Activated CD4-positive, alpha-beta memory T cell treated with anti-CD3 and anti-CD28 coated beads for 36 hours (primary cell): ENCODE data around the gene TFPI. TPM values are rescaled to one million over a fixed set of nuclear protein-coding genes. Genes with fewer than 3 reads are reported as not detected.

Source experiments
- CTCF ChIA-PET: fragments of 350-600 bp; sonication (Branson Sonifier 250); formaldehyde crosslinking; loops from one replicate; lab custom pipeline; 2021; ENCODE audit warnings: antibody characterized with exemption, inconsistent platforms; lab: Charles Lee
- POLR2A ChIA-PET: fragments of 350-600 bp; sonication (Branson Sonifier 250); formaldehyde crosslinking; loops from one replicate; lab custom pipeline; 2021; ENCODE audit warnings: antibody characterized with exemption; lab: Charles Lee
- DNase-seq: peaks from one replicate; pipeline ENCODE4 v3.0.0-alpha.2; 2020
- H3K27ac Mint-ChIP-seq: one replicate; pipeline ENCODE4 v1.8.0; 2021; ENCODE audit warnings: mixed read lengths
- H3K27me3 Mint-ChIP-seq: one replicate; pipeline ENCODE4 v1.8.0; 2021; ENCODE audit warnings: mixed read lengths
- H3K36me3 Mint-ChIP-seq: one replicate; pipeline ENCODE4 v1.8.0; 2021; ENCODE audit warnings: mixed read lengths
- H3K4me1 Mint-ChIP-seq: one replicate; pipeline ENCODE4 v1.8.0; 2021; ENCODE audit warnings: low read depth, mixed read lengths
- H3K4me3 Mint-ChIP-seq: one replicate; pipeline ENCODE4 v1.8.0; 2021; ENCODE audit warnings: mild to moderate bottlenecking, mixed read lengths
- H3K9me3 Mint-ChIP-seq: one replicate; pipeline ENCODE4 v1.8.0; 2021; ENCODE audit warnings: mixed read lengths
- intact Hi-C: fragments of 100-400 bp; cut with micrococcal nuclease; formaldehyde crosslinking; loops from one replicate; pipeline ENCODE4 v1.15.1; 2023
- total RNA-seq, 2 experiments: library from RNA; stranded (reverse); gene quantifications; one replicate each; pipeline ENCODE4 v1.2.3, GENCODE V29; 2021

TFPI gene
- total RNA-seq, 2 experiments from 2014 or later: not detected

DNA sequence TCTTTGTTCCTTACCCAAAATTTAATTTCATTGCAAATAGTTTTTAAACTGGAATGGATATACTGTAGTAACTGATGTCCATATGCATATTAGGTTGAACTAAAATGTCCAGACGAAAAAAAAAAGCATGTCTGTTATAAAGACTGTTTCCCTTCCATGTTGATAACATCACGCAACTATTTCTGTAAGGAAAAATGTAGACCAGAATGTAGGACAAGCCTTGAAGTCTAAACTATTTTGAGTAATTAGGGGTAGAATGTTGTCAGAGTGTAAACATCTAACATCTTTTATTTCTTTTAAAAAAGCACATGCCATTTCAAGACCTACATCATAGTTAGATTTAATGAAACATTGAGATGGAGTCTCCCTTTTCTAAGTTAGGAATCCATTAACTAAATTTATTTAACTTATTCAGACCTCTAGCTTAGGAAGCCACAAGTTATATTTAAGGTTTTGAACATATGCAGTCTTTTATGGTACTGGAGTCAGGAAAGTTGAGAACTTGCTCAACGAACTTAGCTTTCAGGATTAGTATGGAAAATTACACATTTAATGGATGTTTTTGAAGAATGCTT, 114.0 kb downstream of the TFPI start:
- Mint-ChIP-seq H3K36me3 (no peaks in the 10 kb centered on the region), H3K9me3 (no peaks in the 10 kb centered on the region), H3K27ac (no peak overlapping the region), H3K4me3 (no peak overlapping the region), H3K4me1 (no peaks in the 10 kb centered on the region), H3K27me3 (no peaks in the 10 kb centered on the region)
- no peak for DNase-seq
- CTCF ChIA-PET: no interaction called here
- intact Hi-C loops: no loop called here
- POLR2A ChIA-PET: no interaction called here

DNA sequence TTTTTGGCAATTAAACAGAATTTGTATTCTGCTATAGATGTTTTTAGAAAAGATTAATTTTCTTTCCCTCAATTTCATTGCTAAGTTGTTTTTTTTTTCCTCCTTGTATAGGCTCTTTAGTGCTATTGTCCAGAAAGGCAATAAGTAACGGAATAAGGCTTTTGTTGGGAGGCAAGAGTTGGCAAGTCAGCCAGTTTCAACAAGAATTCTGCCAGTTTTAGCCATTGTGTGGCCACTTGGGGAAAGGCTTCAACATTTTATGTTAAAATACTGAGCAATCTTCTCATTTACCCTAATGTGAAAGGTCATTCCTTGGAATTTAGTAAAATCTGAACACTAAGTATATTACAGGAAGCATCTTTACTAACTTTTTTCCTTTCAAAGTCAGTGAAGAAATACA, 115.8 kb downstream of the TFPI start:
- intact Hi-C loops: no loop called here
- ChIA-PET CTCF (no interaction called here), POLR2A (no interaction called here)

DNA sequence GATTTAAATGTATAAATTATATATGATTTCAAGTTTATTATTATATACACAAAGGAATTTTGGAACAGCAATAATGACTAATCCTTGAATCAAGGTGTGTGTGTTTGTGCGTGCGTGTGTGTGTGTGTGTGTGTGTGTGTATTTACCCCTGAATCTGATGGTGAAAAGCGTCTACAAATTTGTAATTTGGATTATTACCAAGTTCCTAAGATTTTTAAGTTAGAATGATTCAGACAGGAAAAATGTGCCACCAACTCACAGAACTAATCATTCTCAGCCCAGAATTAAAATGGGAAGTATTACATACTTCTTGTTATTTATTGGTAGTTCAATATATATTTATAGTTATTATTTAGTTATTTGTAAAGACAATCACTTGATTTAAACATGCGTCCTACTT, 118.5 kb downstream of the TFPI start:
- no peaks in the 10 kb centered on the region for H3K9me3 Mint-ChIP-seq
- no peak overlapping the region for H3K4me3 Mint-ChIP-seq
- ChIA-PET CTCF (no interaction called here), POLR2A (no interaction called here)
- H3K4me1 Mint-ChIP-seq: no peaks in the 10 kb centered on the region
- H3K27me3 Mint-ChIP-seq: no peaks in the 10 kb centered on the region
- H3K27ac Mint-ChIP-seq: no peak overlapping the region
- H3K36me3 Mint-ChIP-seq: no peaks in the 10 kb centered on the region
- intact Hi-C loops: no loop called here
- DNase-seq: no peak

More for the DNA sequence above, 115.8 kb downstream of the TFPI start:
- no peak overlapping the region for H3K27ac Mint-ChIP-seq
- H3K27me3 Mint-ChIP-seq: no peaks in the 10 kb centered on the region
- no peaks in the 10 kb centered on the region for H3K4me1 Mint-ChIP-seq
- no peak overlapping the region for H3K4me3 Mint-ChIP-seq
- no peak for DNase-seq
- H3K9me3 Mint-ChIP-seq: no peaks in the 10 kb centered on the region
- H3K36me3 Mint-ChIP-seq: no peaks in the 10 kb centered on the region

DNA sequence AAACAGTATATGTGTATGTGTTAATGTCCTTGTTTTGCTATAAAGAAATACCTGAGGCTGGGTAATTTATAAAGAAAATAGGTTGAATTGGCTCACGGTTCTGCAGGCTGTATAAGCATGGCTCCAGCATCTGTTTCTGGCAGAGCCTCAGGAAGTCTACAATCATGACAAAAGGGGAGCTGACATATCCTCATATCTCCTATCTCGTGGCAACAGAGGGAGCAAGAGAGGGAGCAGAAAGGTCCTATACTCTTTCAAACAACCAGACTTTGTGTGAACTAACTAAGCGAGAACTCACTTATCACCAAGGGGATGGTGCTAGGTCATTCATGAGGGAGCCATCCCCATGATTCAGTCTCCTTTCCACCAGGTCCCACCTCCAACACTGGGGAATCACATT, 119.2 kb downstream of the TFPI start:
- H3K9me3 Mint-ChIP-seq: no peaks in the 10 kb centered on the region
- no peaks in the 10 kb centered on the region for H3K27me3 Mint-ChIP-seq
- intact Hi-C loops: no loop called here
- H3K36me3 Mint-ChIP-seq: no peaks in the 10 kb centered on the region
- no peak for DNase-seq
- ChIA-PET POLR2A (no interaction called here), CTCF (no interaction called here)
- no peak overlapping the region for H3K4me3 Mint-ChIP-seq
- H3K4me1 Mint-ChIP-seq: no peaks in the 10 kb centered on the region
- no peak overlapping the region for H3K27ac Mint-ChIP-seq

DNA sequence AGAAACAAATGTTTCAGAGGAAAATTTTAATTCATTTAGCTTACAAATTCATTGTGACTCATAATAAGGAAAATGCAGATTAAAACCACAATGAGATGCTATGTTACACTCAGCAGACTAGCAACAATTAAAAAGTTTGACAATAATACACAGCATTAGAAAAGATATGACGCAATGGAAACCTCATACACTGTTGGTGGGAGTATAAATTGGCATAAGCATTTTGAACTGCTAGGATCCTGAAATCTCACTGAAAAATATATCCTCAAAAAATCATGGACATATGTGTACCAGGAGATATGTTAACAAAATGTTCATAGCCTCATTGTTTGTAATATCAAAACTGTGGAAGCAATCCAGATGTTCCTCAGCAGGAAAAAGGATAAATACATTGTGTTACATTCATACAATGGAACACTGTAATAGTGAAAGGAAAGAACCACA, 119.9 kb downstream of the TFPI start:
- Mint-ChIP-seq H3K4me1 (no peaks in the 10 kb centered on the region), H3K27me3 (no peaks in the 10 kb centered on the region), H3K4me3 (no peak overlapping the region), H3K27ac (no peak overlapping the region), H3K9me3 (no peaks in the 10 kb centered on the region), H3K36me3 (no peaks in the 10 kb centered on the region)
- DNase-seq: no peak
- ChIA-PET POLR2A (no interaction called here), CTCF (no interaction called here)
- intact Hi-C loops: no loop called here

DNA sequence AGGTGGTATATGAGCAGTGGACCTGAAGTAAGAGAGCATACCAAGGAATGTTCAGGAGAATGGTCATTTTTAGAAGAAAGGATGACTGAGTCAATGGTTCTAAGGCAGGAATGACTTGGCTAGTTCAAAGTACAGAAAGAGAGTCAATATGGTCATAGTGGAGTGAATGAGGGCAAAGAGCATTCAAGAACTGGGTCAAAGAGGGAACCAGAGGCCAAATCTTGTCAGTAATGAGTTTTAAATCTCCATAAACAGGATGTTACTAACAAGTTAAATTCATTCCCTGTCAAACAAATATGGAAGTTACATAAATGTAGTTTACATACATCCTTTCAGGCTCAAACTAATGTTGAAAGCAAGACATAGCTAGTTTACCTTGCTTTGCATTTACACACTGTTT, 122.3 kb downstream of the TFPI start:
- no peaks in the 10 kb centered on the region for H3K27me3 Mint-ChIP-seq
- DNase-seq: no peak
- no peak overlapping the region for H3K27ac Mint-ChIP-seq
- intact Hi-C loops: no loop called here
- H3K36me3 Mint-ChIP-seq: no peaks in the 10 kb centered on the region
- H3K4me3 Mint-ChIP-seq: no peak overlapping the region
- no peaks in the 10 kb centered on the region for H3K9me3 Mint-ChIP-seq
- H3K4me1 Mint-ChIP-seq: no peaks in the 10 kb centered on the region
- CTCF ChIA-PET: no interaction called here
- POLR2A ChIA-PET: no interaction called here

DNA sequence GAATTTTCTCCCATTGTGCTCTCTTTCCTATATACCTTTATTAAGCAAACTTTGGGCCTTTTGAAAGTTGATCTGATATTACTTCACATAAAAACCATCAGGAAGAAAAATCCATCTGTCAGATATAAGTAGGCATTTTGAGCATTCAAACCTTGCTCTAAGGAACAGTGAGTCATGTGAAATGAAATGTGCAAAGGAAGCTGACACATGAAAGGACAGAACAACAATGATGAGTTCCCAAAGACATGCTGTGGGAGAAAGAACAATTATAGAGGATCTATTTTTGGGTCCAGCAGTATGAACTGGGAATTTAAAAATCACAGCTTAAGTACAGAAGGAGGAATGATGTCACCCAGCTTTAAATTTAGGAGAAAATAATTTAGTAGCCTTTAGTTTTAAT, 124.2 kb downstream of the TFPI start:
- Mint-ChIP-seq H3K27ac (no peak overlapping the region), H3K27me3 (no peaks in the 10 kb centered on the region), H3K36me3 (no peaks in the 10 kb centered on the region), H3K9me3 (no peaks in the 10 kb centered on the region), H3K4me1 (no peaks in the 10 kb centered on the region), H3K4me3 (no peak overlapping the region)
- intact Hi-C loops: no loop called here
- ChIA-PET POLR2A (no interaction called here), CTCF (interaction anchor here (0.8 kb wide), 1 partner anchor 10 kb away, joined by 3 read pairs; no protein-coding TSS in a partner anchor)
- DNase-seq: no peak

DNA sequence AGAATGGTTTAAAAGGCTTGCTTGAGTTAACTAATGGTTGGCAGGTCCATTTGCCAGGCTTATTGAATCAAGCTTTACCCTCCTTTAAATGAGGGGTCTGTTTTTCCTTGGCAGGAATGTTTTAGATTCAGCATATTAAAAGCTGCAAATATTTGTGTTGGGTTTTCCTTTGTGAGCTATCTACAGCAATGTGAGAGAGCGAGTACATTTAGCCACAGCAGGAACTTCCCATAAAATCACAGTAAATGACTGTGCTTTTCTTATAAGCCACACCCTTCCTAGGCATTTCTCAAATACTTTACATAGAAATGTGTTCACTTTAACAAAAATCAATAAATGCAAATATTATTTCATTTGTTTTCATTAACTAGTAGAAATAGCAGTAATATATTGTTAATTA, 130.1 kb downstream of the TFPI start:
- ChIA-PET POLR2A (no interaction called here), CTCF (no interaction called here)
- Mint-ChIP-seq H3K27me3 (no peaks in the 10 kb centered on the region), H3K9me3 (no peaks in the 10 kb centered on the region), H3K4me1 (no peaks in the 10 kb centered on the region), H3K4me3 (no peak overlapping the region), H3K36me3 (no peaks in the 10 kb centered on the region), H3K27ac (no peak overlapping the region)
- intact Hi-C loops: no loop called here
- no peak for DNase-seq

DNA sequence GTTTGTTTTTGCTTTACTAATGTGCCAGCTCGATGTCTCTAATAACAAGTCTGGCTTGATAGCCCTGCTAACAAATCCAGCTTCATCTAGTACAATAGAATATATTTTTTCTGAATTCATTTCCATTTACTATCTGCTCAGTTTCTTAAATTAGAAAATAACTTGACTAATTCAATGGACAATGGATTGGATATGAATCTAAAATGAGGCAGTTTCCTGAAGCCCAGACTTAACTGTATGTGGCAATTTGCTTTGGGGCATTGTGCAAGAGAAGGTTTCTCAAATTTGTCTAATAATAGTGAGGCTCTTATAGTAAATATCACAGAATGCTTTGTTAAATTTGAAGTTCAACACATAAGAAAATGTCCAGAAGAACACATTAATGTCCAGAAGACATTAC, 132.0 kb downstream of the TFPI start:
- H3K36me3 Mint-ChIP-seq: no peaks in the 10 kb centered on the region
- H3K27me3 Mint-ChIP-seq: no peaks in the 10 kb centered on the region
- H3K27ac Mint-ChIP-seq: no peak overlapping the region
- ChIA-PET POLR2A (no interaction called here), CTCF (no interaction called here)
- no peaks in the 10 kb centered on the region for H3K9me3 Mint-ChIP-seq
- DNase-seq: no peak
- intact Hi-C loops: no loop called here
- no peak overlapping the region for H3K4me3 Mint-ChIP-seq
- no peaks in the 10 kb centered on the region for H3K4me1 Mint-ChIP-seq

DNA sequence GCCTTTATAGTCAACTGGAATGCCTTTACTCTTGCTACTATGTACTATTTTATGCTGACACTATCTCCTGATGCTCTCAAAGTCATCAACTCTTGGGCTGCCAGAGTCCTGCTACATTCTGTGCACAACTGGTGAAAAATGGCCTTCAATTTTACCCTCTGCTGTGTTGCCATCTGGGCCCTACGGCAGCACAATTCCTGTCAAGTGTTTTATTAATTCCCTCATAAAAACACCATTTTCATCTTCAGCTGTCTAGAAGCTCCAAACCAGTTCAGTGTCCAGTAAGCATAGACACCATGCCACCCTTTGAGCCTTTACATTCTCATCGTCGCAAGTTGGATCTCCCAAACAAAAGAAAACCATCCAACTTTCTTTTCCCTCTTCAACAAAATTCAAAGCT, 132.7 kb downstream of the TFPI start:
- no peak for DNase-seq
- Mint-ChIP-seq H3K27me3 (no peaks in the 10 kb centered on the region), H3K27ac (no peak overlapping the region), H3K4me3 (no peak overlapping the region), H3K9me3 (no peaks in the 10 kb centered on the region), H3K36me3 (no peaks in the 10 kb centered on the region), H3K4me1 (no peaks in the 10 kb centered on the region)
- intact Hi-C loops: no loop called here
- CTCF ChIA-PET: no interaction called here
- POLR2A ChIA-PET: no interaction called here

DNA sequence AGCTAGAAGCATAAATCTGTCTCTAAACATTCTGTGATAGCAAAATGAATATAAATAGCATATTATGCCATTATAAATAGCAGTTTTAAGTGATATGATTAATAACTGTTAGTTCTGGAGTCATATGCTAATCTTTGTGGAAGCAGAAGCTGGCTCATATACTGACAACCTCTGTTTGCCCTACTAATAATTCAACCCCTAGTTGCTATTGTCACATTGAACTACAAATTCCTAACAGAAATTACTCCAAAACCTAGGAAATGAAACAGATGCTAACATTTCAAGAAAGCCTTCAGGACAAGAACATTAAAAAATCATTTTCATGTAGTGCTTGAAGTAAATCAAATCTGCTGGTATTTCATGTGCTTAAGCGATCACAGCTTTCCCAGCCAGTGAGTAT, 134.4 kb downstream of the TFPI start:
- Mint-ChIP-seq H3K36me3 (no peaks in the 10 kb centered on the region), H3K4me3 (no peak overlapping the region), H3K4me1 (no peaks in the 10 kb centered on the region), H3K27me3 (no peaks in the 10 kb centered on the region), H3K27ac (no peak overlapping the region), H3K9me3 (no peaks in the 10 kb centered on the region)
- ChIA-PET CTCF (interaction anchor here (0.8 kb wide), 1 partner anchor 10 kb away, joined by 3 read pairs; no protein-coding TSS in a partner anchor), POLR2A (no interaction called here)
- DNase-seq: no peak
- intact Hi-C loops: no loop called here

DNA sequence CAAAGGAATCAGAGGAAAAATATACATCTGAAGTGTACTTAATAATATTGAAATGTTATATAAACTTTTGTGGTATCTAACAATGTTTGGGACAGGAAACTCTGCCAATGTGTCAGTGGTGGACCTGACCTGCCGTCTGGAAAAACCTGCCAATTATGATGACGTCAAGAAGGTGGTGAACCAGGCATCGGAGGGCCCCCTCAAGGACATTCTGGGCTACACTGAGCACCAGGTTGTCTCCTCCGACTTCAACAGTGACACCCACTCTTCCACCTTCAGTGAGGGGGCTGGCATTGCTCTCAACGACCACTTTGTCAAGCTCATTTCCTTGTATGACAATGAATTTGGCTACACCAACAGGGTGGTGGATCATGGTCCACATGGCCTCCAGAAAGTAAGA, 138.8 kb downstream of the TFPI start:
- ChIA-PET CTCF (no interaction called here), POLR2A (no interaction called here)
- Mint-ChIP-seq H3K36me3 (no peaks in the 10 kb centered on the region), H3K27me3 (no peaks in the 10 kb centered on the region), H3K27ac (no peak overlapping the region), H3K4me3 (no peak overlapping the region), H3K4me1 (no peaks in the 10 kb centered on the region), H3K9me3 (peaks cover 3% of the 10 kb centered on the region)
- no peak for DNase-seq
- intact Hi-C loops: no loop called here
